Measurements from ENCODE around the gene PRPS1L1.

PRPS1L1 gene

DNA sequence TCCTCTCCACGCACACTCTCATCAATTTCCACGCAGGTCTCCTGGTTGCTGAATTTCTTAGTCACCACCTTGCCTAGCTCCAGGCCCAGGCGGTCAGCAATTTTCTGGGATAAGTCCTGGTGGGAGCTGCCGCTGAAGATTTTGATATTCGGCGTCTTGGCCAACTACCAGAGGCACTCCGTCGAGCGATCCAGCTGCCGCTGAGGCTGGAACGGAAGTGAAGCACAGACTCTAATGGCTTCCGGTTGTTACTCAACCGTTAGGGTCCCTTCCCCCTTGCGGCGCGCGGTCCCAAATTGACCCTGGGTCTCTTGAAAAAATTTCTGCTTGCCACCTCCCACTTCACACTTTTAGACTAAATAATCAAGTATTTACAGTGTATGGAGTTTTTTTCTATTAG lies at the start of gene PRPS1L1:
TSS of gene PRPS1L1 (minus strand) at position 219 of the 400 bp plus-strand sequence.
- H3K4me3 ChIP-seq (ENCODE audit: low read length) = no peak within 1 kb of the TSS
- no peaks in the 10 kb centered on the region for H3K4me1 ChIP-seq (ENCODE audit: control insufficient read depth, low read length)
- no peak within 1 kb of the TSS for H3K27ac ChIP-seq (ENCODE audit: low read depth, low read length)
- no peaks in the 10 kb centered on the region for H3K9me3 ChIP-seq (ENCODE audit: control insufficient read depth, insufficient read depth, low read length)
- H3K79me2 ChIP-seq (ENCODE audit: control insufficient read depth, low read length) = no peaks in the 10 kb centered on the region
- no peaks in the 10 kb centered on the region for H3K36me3 ChIP-seq (ENCODE audit: control insufficient read depth, low read length)
- H4K20me1 ChIP-seq (ENCODE audit: control insufficient read depth, insufficient read depth, low read depth, low read length) = no peaks in the 10 kb centered on the region
- H3F3A ChIP-seq (ENCODE audit: control insufficient read depth, insufficient read depth) = no peaks in the 10 kb centered on the region
- TF ChIP-seq, protein P1, sequence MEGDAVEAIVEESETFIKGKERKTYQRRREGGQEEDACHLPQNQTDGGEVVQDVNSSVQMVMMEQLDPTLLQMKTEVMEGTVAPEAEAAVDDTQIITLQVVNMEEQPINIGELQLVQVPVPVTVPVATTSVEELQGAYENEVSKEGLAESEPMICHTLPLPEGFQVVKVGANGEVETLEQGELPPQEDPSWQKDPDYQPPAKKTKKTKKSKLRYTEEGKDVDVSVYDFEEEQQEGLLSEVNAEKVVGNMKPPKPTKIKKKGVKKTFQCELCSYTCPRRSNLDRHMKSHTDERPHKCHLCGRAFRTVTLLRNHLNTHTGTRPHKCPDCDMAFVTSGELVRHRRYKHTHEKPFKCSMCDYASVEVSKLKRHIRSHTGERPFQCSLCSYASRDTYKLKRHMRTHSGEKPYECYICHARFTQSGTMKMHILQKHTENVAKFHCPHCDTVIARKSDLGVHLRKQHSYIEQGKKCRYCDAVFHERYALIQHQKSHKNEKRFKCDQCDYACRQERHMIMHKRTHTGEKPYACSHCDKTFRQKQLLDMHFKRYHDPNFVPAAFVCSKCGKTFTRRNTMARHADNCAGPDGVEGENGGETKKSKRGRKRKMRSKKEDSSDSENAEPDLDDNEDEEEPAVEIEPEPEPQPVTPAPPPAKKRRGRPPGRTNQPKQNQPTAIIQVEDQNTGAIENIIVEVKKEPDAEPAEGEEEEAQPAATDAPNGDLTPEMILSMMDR (IDR thresholded peaks at IDR 0.05; ENCODE audit: low read depth, low read length, poor library complexity, severe bottlenecking) = no peak
- no peak for TF ChIP-seq EZH2phosphoT487 (IDR thresholded peaks at IDR 0.05; ENCODE audit: borderline replicate concordance, low read length)
- no peak within 1 kb of the TSS for H3K4me2 ChIP-seq (ENCODE audit: low read length)
- no peaks in the 10 kb centered on the region for H3K9me2 ChIP-seq (replicated peaks; ENCODE audit: control insufficient read depth, low read length)
- H3K27me3 ChIP-seq (ENCODE audit: control insufficient read depth, low read length) = no peaks in the 10 kb centered on the region

DNA sequence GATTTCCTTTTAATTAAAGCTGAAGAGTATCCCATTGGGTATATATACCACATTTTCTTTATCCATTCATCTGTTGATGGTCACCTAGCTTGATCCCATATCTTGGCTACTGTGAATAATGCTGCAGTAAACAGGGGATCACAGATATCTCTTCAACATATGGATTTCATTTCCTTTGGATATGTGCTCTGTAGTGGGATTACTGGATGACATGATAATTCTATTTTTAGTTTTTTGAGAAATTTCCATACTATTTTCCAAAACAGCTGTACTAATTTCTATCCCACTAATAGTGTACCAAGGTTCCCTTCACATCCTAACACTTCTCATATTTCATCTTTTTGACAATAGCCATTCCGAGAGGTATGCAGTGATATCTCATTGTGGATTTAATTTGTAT lies 48.8 kb upstream of the PRPS1L1 start:
- Histone ChIP-seq H3F3A (ENCODE audit: control insufficient read depth, insufficient read depth) (no peaks in the 10 kb centered on the region), H3K4me2 (ENCODE audit: low read length) (no peak overlapping the region), H3K9me2 (replicated peaks; ENCODE audit: control insufficient read depth, low read length) (no peaks in the 10 kb centered on the region), H3K9me3 (ENCODE audit: control insufficient read depth, insufficient read depth, low read length) (no peaks in the 10 kb centered on the region; the same call in 1 of the 2 replicates), H3K36me3 (ENCODE audit: control insufficient read depth, low read length) (no peaks in the 10 kb centered on the region), H3K27me3 (ENCODE audit: control insufficient read depth, low read length) (no peaks in the 10 kb centered on the region), H3K79me2 (ENCODE audit: control insufficient read depth, low read length) (no peaks in the 10 kb centered on the region), H3K27ac (ENCODE audit: low read depth, low read length) (no peak overlapping the region), H3K4me1 (ENCODE audit: control insufficient read depth, low read length) (no peaks in the 10 kb centered on the region), H4K20me1 (ENCODE audit: control insufficient read depth, insufficient read depth, low read depth, low read length) (no peaks in the 10 kb centered on the region), H3K4me3 (ENCODE audit: low read length) (no peak overlapping the region)
- TF ChIP-seq EZH2phosphoT487 (IDR thresholded peaks at IDR 0.05; ENCODE audit: borderline replicate concordance, low read length) = no peak
- TF ChIP-seq, protein P1 (IDR thresholded peaks at IDR 0.05; ENCODE audit: low read depth, low read length, poor library complexity, severe bottlenecking) = no peak

DNA sequence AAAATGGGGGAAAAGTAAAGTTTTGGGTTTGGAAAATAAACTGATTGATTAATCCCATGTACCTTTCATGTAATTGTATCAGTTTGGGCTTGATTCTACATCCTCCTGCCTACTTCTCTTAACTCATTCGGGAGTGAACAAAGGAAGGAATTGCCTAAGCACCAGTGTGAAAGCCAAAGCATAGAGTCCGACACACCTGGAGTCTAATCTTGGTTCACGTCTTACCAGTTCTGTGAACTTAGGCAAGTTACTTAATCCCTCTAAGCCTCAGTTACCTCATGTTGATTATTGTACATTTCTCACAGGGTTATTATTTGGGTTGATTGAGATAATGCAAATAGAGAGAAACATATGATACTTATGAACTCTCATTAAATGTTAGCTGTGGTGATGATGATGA lies 41.1 kb upstream of the PRPS1L1 start:
- H3K36me3 ChIP-seq (ENCODE audit: control insufficient read depth, low read length) = no peaks in the 10 kb centered on the region
- TF ChIP-seq, protein P1 (IDR thresholded peaks at IDR 0.05; ENCODE audit: low read depth, low read length, poor library complexity, severe bottlenecking) = no peak
- no peak for TF ChIP-seq EZH2phosphoT487 (IDR thresholded peaks at IDR 0.05; ENCODE audit: borderline replicate concordance, low read length)
- no peaks in the 10 kb centered on the region for H3K9me3 ChIP-seq (ENCODE audit: control insufficient read depth, insufficient read depth, low read length)
- H3K4me1 ChIP-seq (ENCODE audit: control insufficient read depth, low read length) = no peaks in the 10 kb centered on the region
- no peak overlapping the region for H3K4me3 ChIP-seq (ENCODE audit: low read length)
- H3K27ac ChIP-seq (ENCODE audit: low read depth, low read length) = no peak overlapping the region
- no peak overlapping the region for H3K4me2 ChIP-seq (ENCODE audit: low read length)
- H4K20me1 ChIP-seq (ENCODE audit: control insufficient read depth, insufficient read depth, low read depth, low read length) = no peaks in the 10 kb centered on the region
- H3K79me2 ChIP-seq (ENCODE audit: control insufficient read depth, low read length) = no peaks in the 10 kb centered on the region
- H3K9me2 ChIP-seq (replicated peaks; ENCODE audit: control insufficient read depth, low read length) = no peaks in the 10 kb centered on the region
- no peaks in the 10 kb centered on the region for H3F3A ChIP-seq (ENCODE audit: control insufficient read depth, insufficient read depth)
- peaks cover 4% of the 10 kb centered on the region for H3K27me3 ChIP-seq (ENCODE audit: control insufficient read depth, low read length)
